Epithelial cell of proximal tubule (primary cell): Measurements from ENCODE around the gene TMPRSS4. TPM values are rescaled to one million over a fixed set of nuclear protein-coding genes. Genes with fewer than 3 reads are reported as not detected.
A peak's percentile ranks its signal among the peaks of the same experiment; 100 is the strongest.

Experiments
- DNase-seq: peaks from one replicate; pipeline ENCODE4 v3.0.0-alpha.2; 2011; ENCODE audit warnings: low read depth
- H3K4me3 ChIP-seq: 2 replicates; pipeline ENCODE4 v1.5.1; 2011; ENCODE audit warnings: low read depth, mild to moderate bottlenecking, low read length
- total RNA-seq: library from RNA; depleted of rRNA; stranded (reverse); fragments of >200 nt; gene quantifications from 2 replicates; pipeline ENCODE4 v1.2.3, GENCODE V29; 2015
- TF ChIP-seq, protein P1 (sequence below): conservative IDR thresholded peaks from 2 replicates; pipeline ENCODE4 v1.5.1; 2012; ENCODE audit warnings: low read depth, mild to moderate bottlenecking, low read length

TMPRSS4 gene
- total RNA-seq, 1 donor from 2014 or later: 26.6 TPM

DNA sequence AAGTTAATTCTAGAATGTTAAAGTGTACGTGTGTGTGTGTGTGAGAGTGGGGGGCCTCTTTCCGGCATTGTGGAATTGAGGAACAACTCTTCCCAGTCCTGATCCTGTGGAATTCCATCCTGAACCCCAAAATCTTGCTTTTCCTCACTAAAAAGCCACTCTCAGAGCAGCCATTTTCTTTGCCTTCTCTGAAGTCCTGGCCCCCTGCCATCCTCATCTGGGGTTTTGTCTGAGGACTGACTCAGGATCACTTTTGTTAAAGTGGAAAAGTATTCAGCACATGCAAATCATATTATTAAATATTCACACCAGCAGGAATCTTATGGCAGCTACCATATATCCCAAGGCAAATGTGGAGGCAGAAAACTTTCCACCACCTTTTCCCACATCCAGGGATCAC is 72.0 kb downstream of the TMPRSS4 start:
- H3K4me3 ChIP-seq: no peak overlapping the region
- TF ChIP-seq, protein P1, sequence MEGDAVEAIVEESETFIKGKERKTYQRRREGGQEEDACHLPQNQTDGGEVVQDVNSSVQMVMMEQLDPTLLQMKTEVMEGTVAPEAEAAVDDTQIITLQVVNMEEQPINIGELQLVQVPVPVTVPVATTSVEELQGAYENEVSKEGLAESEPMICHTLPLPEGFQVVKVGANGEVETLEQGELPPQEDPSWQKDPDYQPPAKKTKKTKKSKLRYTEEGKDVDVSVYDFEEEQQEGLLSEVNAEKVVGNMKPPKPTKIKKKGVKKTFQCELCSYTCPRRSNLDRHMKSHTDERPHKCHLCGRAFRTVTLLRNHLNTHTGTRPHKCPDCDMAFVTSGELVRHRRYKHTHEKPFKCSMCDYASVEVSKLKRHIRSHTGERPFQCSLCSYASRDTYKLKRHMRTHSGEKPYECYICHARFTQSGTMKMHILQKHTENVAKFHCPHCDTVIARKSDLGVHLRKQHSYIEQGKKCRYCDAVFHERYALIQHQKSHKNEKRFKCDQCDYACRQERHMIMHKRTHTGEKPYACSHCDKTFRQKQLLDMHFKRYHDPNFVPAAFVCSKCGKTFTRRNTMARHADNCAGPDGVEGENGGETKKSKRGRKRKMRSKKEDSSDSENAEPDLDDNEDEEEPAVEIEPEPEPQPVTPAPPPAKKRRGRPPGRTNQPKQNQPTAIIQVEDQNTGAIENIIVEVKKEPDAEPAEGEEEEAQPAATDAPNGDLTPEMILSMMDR: no peak
- DNase-seq: no peak

DNA sequence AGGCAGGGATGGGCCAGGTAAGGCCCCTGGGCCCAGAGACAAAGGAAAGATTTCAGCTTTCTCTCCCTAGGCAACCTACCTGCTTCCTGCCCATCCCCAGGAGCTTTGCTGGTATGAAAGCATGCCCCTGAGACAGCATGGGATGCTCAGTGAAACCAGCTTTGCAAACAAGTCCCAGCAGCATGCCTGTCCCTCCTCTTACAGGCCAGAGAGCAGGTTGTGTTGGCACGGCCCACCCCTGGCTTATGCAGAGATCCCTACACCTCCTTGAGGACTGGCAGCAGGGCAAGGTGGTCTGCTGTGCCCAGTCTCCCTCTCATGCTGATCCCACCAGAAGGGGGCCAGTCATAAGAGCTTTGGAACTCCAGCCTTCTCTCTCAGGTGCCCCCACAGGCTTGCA is 72.6 kb downstream of the TMPRSS4 start:
- H3K4me3 ChIP-seq: no peak overlapping the region
- TF ChIP-seq, protein P1: no peak
- DNase-seq: no peak

DNA sequence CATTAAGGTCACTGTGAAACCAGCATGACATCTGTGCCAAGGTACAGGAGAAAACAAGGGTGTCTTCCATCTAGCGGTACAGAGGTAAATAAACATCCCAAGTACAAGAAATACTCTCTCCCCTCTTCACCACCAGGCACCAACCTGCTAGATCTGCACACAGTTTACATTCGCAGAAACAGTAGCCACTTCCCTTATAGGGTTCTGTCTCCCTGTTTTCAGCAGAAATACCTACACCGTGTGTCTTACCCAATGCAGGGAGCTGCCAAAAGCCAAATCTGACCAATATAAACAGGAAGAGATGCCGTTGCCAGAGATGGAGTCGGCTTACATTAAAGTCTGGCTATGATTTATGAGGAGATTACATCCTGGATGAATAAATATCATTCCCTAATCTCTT is 74.6 kb downstream of the TMPRSS4 start:
- TF ChIP-seq, protein P1: no peak
- DNase-seq: no peak
- H3K4me3 ChIP-seq: no peak overlapping the region

GRCh38 chr11:118152020-118152551 is 75.2 kb downstream of the TMPRSS4 start:
- peak overlapping the region; percentile 31 for H3K4me3 ChIP-seq
- TF ChIP-seq, protein P1: no peak
- no peak for DNase-seq

- peak within 1 kb of the TSS; percentile 31 for H3K4me3 ChIP-seq
- TF ChIP-seq, protein P1: no peak
- no peak for DNase-seq
Observed at GRCh38 chr11:118152552-118153471, 75.9 kb downstream of the TMPRSS4 start, which contains the start of gene SCN4B. Gene SCN4B (minus strand): TSS chr11:118152823. CDS start chr11:118152673, 150 bp downstream.

DNA sequence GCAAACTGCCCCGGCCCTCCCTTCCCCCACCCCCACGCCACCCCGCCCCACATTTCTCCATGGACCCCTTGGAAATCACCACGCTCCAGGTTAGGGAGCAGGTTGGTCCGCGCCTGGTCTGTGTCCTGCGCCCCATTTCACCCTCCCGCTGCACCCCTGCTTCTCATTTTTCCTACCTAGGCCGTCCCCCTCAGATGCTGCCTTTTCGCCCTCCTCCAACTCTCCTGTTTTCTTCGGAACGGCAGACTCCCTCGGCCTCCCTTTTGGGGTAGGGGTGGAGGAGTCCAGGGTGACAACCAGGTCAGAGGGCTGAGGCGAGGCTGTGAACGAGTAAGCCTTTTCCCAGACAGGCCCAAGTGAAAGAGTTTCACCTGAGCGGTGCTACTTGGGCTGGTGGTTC is 76.6 kb downstream of the TMPRSS4 start:
- no peak overlapping the region for H3K4me3 ChIP-seq
- no peak for DNase-seq
- TF ChIP-seq, protein P1: no peak

DNA sequence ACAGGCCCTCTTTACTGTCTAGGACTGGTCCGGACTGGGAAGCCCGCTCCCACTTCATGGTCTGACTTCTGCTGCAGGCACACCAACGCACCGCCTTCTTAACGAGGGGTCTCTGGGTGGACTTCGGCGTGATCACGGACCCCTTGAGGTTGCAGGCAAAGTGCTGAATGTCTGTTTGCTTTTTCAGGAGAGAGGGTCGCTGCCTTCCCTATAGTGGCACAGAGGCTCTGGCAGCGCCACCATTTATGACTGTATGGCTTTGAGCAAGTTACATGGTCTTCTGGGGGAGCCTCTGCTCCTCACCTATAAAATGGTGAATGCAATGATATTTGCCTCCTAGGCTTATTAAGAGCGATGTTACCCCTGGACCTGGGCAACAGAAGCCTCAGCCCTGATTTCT is 77.1 kb downstream of the TMPRSS4 start:
- H3K4me3 ChIP-seq: no peak overlapping the region
- no peak for DNase-seq
- TF ChIP-seq, protein P1: no peak
